CD4-positive, alpha-beta memory T cell (primary cell): ENCODE measurements around the gene SMURF2. TPM values are rescaled to one million over a fixed set of nuclear protein-coding genes. Genes with fewer than 3 reads are reported as not detected.

Source experiments
- CTCF ChIA-PET: fragments of 350-600 bp; sonication (Branson Sonifier 250); formaldehyde crosslinking; loops from one replicate; lab custom pipeline; 2021; ENCODE audit warnings: inconsistent platforms; ENCODE audit not compliant: partially characterized antibody; lab: Charles Lee
- POLR2A ChIA-PET: fragments of 350-600 bp; sonication (Branson Sonifier 250); formaldehyde crosslinking; loops from one replicate; lab custom pipeline; 2021; ENCODE audit not compliant: partially characterized antibody; lab: Charles Lee
- DNase-seq, 5 donors: peaks; one replicate each; pipeline versions ENCODE4 v3.0.0 to v3.0.0-alpha.2; 2020 to 2022; ENCODE audit warnings: mixed read lengths in 1 of 5
- H3K27ac ChIP-seq: one replicate; pipeline ENCODE4 v1.7.0; 2013; ENCODE audit warnings: low read depth, low read length
- H3K27me3 ChIP-seq: 2 replicates; pipeline ENCODE4 v1.7.0; 2013; ENCODE audit warnings: mild to moderate bottlenecking, low read length, moderate library complexity; ENCODE audit not compliant: insufficient read depth
- H3K36me3 ChIP-seq: 2 replicates; pipeline ENCODE4 v1.7.0; 2013; ENCODE audit warnings: mild to moderate bottlenecking, low read length, moderate library complexity; ENCODE audit not compliant: insufficient read depth
- H3K4me1 ChIP-seq: 2 replicates; pipeline ENCODE4 v1.7.0; 2013; ENCODE audit warnings: mild to moderate bottlenecking, low read length, moderate library complexity; ENCODE audit not compliant: insufficient read depth
- H3K4me3 ChIP-seq, 2 donors: one replicate each; pipeline ENCODE4 v1.7.0; 2013; ENCODE audit warnings: low read length in 2 of 2, mild to moderate bottlenecking in 1 of 2
- H3K9me3 ChIP-seq, 2 donors: one replicate each; pipeline ENCODE4 v1.7.0; 2013; ENCODE audit warnings: low read length in 2 of 2, control low read depth in 1 of 2; ENCODE audit not compliant: control insufficient read depth in 1 of 2
- H3K27ac Mint-ChIP-seq, 7 donors: one replicate each; pipeline ENCODE4 v1.8.0; 2020 to 2021; ENCODE audit warnings: mixed read lengths in 7 of 7, mild to moderate bottlenecking in 6 of 7, inconsistent platforms in 3 of 7, moderate library complexity in 3 of 7
- H3K27me3 Mint-ChIP-seq, 2 donors: one replicate each; pipeline ENCODE4 v1.8.0; 2020 to 2021; ENCODE audit warnings: mixed read lengths in 2 of 2
- H3K36me3 Mint-ChIP-seq, 2 donors: one replicate each; pipeline ENCODE4 v1.8.0; 2020 to 2021; ENCODE audit warnings: mixed read lengths in 2 of 2, inconsistent platforms in 1 of 2, mild to moderate bottlenecking in 1 of 2
- H3K4me1 Mint-ChIP-seq, 4 donors: one replicate each; pipeline ENCODE4 v1.8.0; 2020 to 2021; ENCODE audit warnings: mixed read lengths in 4 of 4, mild to moderate bottlenecking in 1 of 4
- H3K4me3 Mint-ChIP-seq, 8 donors: one replicate each; pipeline ENCODE4 v1.8.0; 2020 to 2021; ENCODE audit warnings: mixed read lengths in 8 of 8, mild to moderate bottlenecking in 7 of 8, moderate library complexity in 6 of 8, inconsistent platforms in 3 of 8
- H3K9me3 Mint-ChIP-seq, 8 donors: one replicate each; pipeline ENCODE4 v1.8.0; 2020 to 2021; ENCODE audit warnings: mixed read lengths in 8 of 8, mild to moderate bottlenecking in 5 of 8, inconsistent platforms in 3 of 8, moderate library complexity in 1 of 8
- intact Hi-C: fragments of 100-400 bp; cut with micrococcal nuclease; formaldehyde crosslinking; loops from one replicate; pipeline ENCODE4 v1.15.1; 2023
- polyA plus RNA-seq, 2 donors: library from polyadenylated mRNA; unstranded; fragments of 300-500 nt; fragmentation: Illumina TruSeq; gene quantifications; one replicate each; pipeline ENCODE4 v1.2.3, GENCODE V29; 2021
- total RNA-seq, 2 experiments: library from RNA; stranded (reverse); gene quantifications; one replicate each; pipeline ENCODE4 v1.2.3, GENCODE V29; 2021

SMURF2 gene
- total and polyA plus RNA-seq, 4 experiments from 2014 or later, result 4.9 to 35.0 (median 20.3) TPM

DNA sequence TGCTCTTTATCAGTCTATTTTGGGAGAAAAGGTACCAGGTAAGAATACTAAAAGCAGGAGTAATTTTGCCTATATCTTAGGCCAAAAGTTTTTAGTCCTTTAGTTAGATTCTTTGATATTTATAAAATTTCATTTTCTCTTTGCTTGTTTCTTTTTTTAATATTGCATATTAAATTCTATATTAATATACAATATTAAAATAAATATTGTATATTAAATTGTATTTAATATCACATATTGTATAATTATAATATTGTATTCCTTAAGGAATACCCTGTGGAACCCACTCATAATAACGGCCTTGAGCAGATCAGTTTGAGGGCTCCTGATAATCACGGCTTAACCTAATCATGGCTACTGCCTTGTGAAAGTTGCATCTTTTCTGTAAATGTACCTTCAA, 153.4 kb downstream of the SMURF2 start:
- DNase-seq, result no peak
- peaks cover 30% of the 10 kb centered on the region for H3K4me1 ChIP-seq
- ChIA-PET POLR2A (interaction anchor here (1.5 to 2.2 kb wide), 2 partner anchors 12 to 362 kb away, joined by 3 to 9 read pairs; partner anchors contain the start of gene POLG2), CTCF (interaction anchor here (2.3 kb wide), 1 partner anchor 88 kb away, joined by 23 read pairs; no protein-coding TSS in a partner anchor)
- intact Hi-C loops, result loop anchor here (5.0 to 10.0 kb wide), 3 partner anchors 664 to 804 kb away; partner anchors contain the start of genes CCDC47, DDX42, LIMD2 and SMARCD2
- H3K4me3 ChIP-seq, result no peak overlapping the region
- no peaks in the 10 kb centered on the region for H3K27me3 ChIP-seq
- Mint-ChIP-seq H3K27ac (peak overlapping the region in 1 of 7 donors; percentile 32), H3K4me1 (peaks cover 35 to 61% (median 41%) of the 10 kb centered on the region in 4 donors), H3K9me3 (peaks cover 0 to 21% (median 0%) of the 10 kb centered on the region in 8 donors), H3K36me3 (peaks cover 47 to 74% of the 10 kb centered on the region in 2 donors), H3K27me3 (peaks cover 0 to 4% of the 10 kb centered on the region in 2 donors), H3K4me3 (peak overlapping the region in 6 of 8 donors; percentile 36 to 69 (median 49))
- no peak overlapping the region for H3K27ac ChIP-seq
- H3K36me3 ChIP-seq, result peaks cover 29% of the 10 kb centered on the region
- H3K9me3 ChIP-seq, result no peaks in the 10 kb centered on the region

- Histone ChIP-seq H3K36me3 (peaks cover 42% of the 10 kb centered on the region), H3K27me3 (no peaks in the 10 kb centered on the region), H3K4me1 (peaks cover 43% of the 10 kb centered on the region), H3K4me3 (peak overlapping the region; percentile 89 to 97), H3K27ac (peak overlapping the region; percentile 98), H3K9me3 (no peaks in the 10 kb centered on the region)
- peaks cover 51 to 75% of the 10 kb centered on the region in 2 donors for H3K36me3 Mint-ChIP-seq
- H3K9me3 Mint-ChIP-seq, result peaks cover 0 to 26% (median 0%) of the 10 kb centered on the region in 8 donors
- POLR2A ChIA-PET, result interaction anchor here (0.6 to 7.9 kb wide), 36 partner anchors 9 to 812 kb away, joined by 3 to 330 read pairs (median 7); partner anchors contain the start of genes CCDC47, DDX42, ERN1 and ICAM2
- H3K27ac Mint-ChIP-seq, result peak overlapping the region; percentile 98 to 100 (median 100)
- peaks cover 37 to 72% (median 50%) of the 10 kb centered on the region in 4 donors for H3K4me1 Mint-ChIP-seq
- CTCF ChIA-PET, result interaction anchor here (0.7 to 6.2 kb wide), 9 partner anchors 9 to 229 kb away, joined by 3 to 62 read pairs (median 4); partner anchors contain the start of gene POLG2
- H3K4me3 Mint-ChIP-seq, result peak overlapping the region; percentile 95 to 100 (median 100)
- intact Hi-C loops, result loop anchor here (1.0 to 10.0 kb wide), 5 partner anchors 15 to 803 kb away; partner anchors contain the start of genes CCDC47, DDX42, LIMD2 and SMARCD2
- peak; percentile 69 to 78 (median 72) for DNase-seq
- H3K27me3 Mint-ChIP-seq, result peaks cover 0 to 4% of the 10 kb centered on the region in 2 donors
Measured at GRCh38 chr17:64507413-64507782, 154.7 kb downstream of the SMURF2 start.

- H3K9me3 Mint-ChIP-seq, result peaks cover 0 to 27% (median 0%) of the 10 kb centered on the region in 8 donors
- Histone ChIP-seq H3K27me3 (no peaks in the 10 kb centered on the region), H3K27ac (peak within 1 kb of the TSS; percentile 98), H3K36me3 (peaks cover 44% of the 10 kb centered on the region), H3K9me3 (no peaks in the 10 kb centered on the region), H3K4me3 (peak within 1 kb of the TSS; percentile 89 to 97), H3K4me1 (peaks cover 49% of the 10 kb centered on the region)
- DNase-seq, result peak in 3 of 5 donors; percentile 92 to 98 (median 97)
- peak within 1 kb of the TSS; percentile 98 to 100 (median 100) for H3K27ac Mint-ChIP-seq
- peak within 1 kb of the TSS; percentile 95 to 100 (median 100) for H3K4me3 Mint-ChIP-seq
- ChIA-PET CTCF (interaction anchor here (0.9 to 6.2 kb wide), 6 partner anchors 8 to 142 kb away, joined by 3 to 62 read pairs (median 8); partner anchors contain the start of gene POLG2), POLR2A (interaction anchor here (0.6 to 7.9 kb wide), 46 partner anchors 9 to 1067 kb away, joined by 3 to 330 read pairs (median 4); partner anchors contain the start of genes CCDC47, DDX42, ERN1 and ICAM2)
- peaks cover 43 to 75% (median 56%) of the 10 kb centered on the region in 4 donors for H3K4me1 Mint-ChIP-seq
- peaks cover 54 to 77% of the 10 kb centered on the region in 2 donors for H3K36me3 Mint-ChIP-seq
- H3K27me3 Mint-ChIP-seq, result peaks cover 0 to 4% of the 10 kb centered on the region in 2 donors
- intact Hi-C loops, result loop anchor here (1.0 to 10.0 kb wide), 8 partner anchors 9 to 802 kb away; partner anchors contain the start of genes CCDC47, DDX42, LIMD2 and POLG2
Measured at GRCh38 chr17:64506576-64507412, 155.3 kb downstream of the SMURF2 start, which contains the start of gene CEP95. TSS of gene CEP95 (plus strand) at chr17:64506977. CDS start at chr17:64507098, 121 bp downstream.

- Histone ChIP-seq H3K4me1 (peaks cover 54% of the 10 kb centered on the region), H3K27ac (peak within 1 kb of the TSS; percentile 98), H3K27me3 (no peaks in the 10 kb centered on the region), H3K36me3 (peaks cover 45% of the 10 kb centered on the region), H3K4me3 (peak within 1 kb of the TSS; percentile 89 to 97), H3K9me3 (no peaks in the 10 kb centered on the region)
- Mint-ChIP-seq H3K27ac (peak within 1 kb of the TSS; percentile 98 to 100 (median 100)), H3K4me3 (peak within 1 kb of the TSS; percentile 95 to 100 (median 100)), H3K4me1 (peaks cover 45 to 76% (median 61%) of the 10 kb centered on the region in 4 donors), H3K36me3 (peaks cover 56 to 77% of the 10 kb centered on the region in 2 donors), H3K27me3 (peaks cover 0 to 4% of the 10 kb centered on the region in 2 donors), H3K9me3 (peaks cover 0 to 33% (median 0%) of the 10 kb centered on the region in 8 donors)
- intact Hi-C loops, result loop anchor here (1.0 to 10.0 kb wide), 7 partner anchors 9 to 801 kb away; partner anchors contain the start of genes CCDC47, DDX42, LIMD2 and POLG2
- ChIA-PET POLR2A (interaction anchor here (0.8 to 7.9 kb wide), 50 partner anchors 10 to 1066 kb away, joined by 3 to 330 read pairs (median 5); partner anchors contain the start of genes CCDC47, DDX42, ERN1 and ICAM2), CTCF (interaction anchor here (0.9 to 6.2 kb wide), 5 partner anchors 8 to 86 kb away, joined by 3 to 62 read pairs (median 14); partner anchors contain the start of gene POLG2)
- DNase-seq, result peak; percentile 97 to 98 (median 98)
Measured at GRCh38 chr17:64506201-64506575, 155.9 kb downstream of the SMURF2 start, which contains the start of gene DDX5. TSS of gene DDX5 (minus strand) at chr17:64506289. CDS start at chr17:64506119, 170 bp downstream.

GRCh38 chr17:64505340-64506200, 156.5 kb downstream of the SMURF2 start:
- ChIA-PET POLR2A (interaction anchor here (0.8 to 7.9 kb wide), 47 partner anchors 8 to 1066 kb away, joined by 3 to 330 read pairs (median 5); partner anchors contain the start of genes CCDC47, DDX42, ICAM2 and LIMD2), CTCF (interaction anchor here (1.7 to 6.2 kb wide), 3 partner anchors 9 to 85 kb away, joined by 14 to 62 read pairs (median 48); partner anchors contain the start of gene POLG2)
- peaks cover 58 to 78% of the 10 kb centered on the region in 2 donors for H3K36me3 Mint-ChIP-seq
- peaks cover 0 to 37% (median 0%) of the 10 kb centered on the region in 8 donors for H3K9me3 Mint-ChIP-seq
- DNase-seq, result peak; percentile 89 to 93 (median 91)
- peaks cover 59% of the 10 kb centered on the region for H3K4me1 ChIP-seq
- H3K27ac Mint-ChIP-seq, result peak overlapping the region; percentile 98 to 100 (median 100)
- H3K4me3 ChIP-seq, result peak overlapping the region; percentile 67 to 97
- intact Hi-C loops, result loop anchor here (1.0 to 10.0 kb wide), 8 partner anchors 8 to 801 kb away; partner anchors contain the start of genes CCDC47, DDX42, LIMD2 and POLG2
- H3K36me3 ChIP-seq, result peaks cover 51% of the 10 kb centered on the region
- peaks cover 49 to 82% (median 63%) of the 10 kb centered on the region in 4 donors for H3K4me1 Mint-ChIP-seq
- H3K27me3 ChIP-seq, result no peaks in the 10 kb centered on the region
- peaks cover 0 to 4% of the 10 kb centered on the region in 2 donors for H3K27me3 Mint-ChIP-seq
- H3K27ac ChIP-seq, result peak overlapping the region; percentile 98
- H3K4me3 Mint-ChIP-seq, result peak overlapping the region; percentile 95 to 100 (median 100)
- H3K9me3 ChIP-seq, result no peaks in the 10 kb centered on the region
